GM12872 (cell line): Measurements from ENCODE around the gene GPR151.

ENCODE experiments used
- TF ChIP-seq, protein P1 (sequence below): IDR thresholded peaks from 3 replicates; pipeline ENCODE4 v1.5.1; 2011; ENCODE audit warnings: low read depth, mild to moderate bottlenecking, low read length, moderate library complexity; ENCODE audit not compliant: insufficient read depth

Gene GPR151

DNA sequence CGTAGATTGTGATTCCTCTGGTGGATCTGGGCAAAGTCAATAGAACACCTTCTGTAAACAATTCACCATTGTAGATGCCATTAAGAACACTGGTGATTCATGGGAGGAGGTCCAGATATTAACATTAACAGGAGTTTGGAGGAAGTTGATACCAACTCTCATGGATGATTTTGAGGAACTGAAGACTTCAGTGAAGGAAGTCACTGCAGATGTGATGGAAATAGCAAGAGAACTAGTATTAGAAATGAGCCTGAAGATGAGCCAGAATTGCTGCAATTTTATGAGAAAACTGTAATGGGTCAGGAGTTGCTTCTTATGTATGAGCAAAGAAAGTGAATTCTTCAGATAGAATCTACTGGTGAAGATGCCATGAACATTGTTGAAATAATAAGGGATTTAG lies 41.9 kb downstream of the GPR151 start:
- TF ChIP-seq, protein P1, sequence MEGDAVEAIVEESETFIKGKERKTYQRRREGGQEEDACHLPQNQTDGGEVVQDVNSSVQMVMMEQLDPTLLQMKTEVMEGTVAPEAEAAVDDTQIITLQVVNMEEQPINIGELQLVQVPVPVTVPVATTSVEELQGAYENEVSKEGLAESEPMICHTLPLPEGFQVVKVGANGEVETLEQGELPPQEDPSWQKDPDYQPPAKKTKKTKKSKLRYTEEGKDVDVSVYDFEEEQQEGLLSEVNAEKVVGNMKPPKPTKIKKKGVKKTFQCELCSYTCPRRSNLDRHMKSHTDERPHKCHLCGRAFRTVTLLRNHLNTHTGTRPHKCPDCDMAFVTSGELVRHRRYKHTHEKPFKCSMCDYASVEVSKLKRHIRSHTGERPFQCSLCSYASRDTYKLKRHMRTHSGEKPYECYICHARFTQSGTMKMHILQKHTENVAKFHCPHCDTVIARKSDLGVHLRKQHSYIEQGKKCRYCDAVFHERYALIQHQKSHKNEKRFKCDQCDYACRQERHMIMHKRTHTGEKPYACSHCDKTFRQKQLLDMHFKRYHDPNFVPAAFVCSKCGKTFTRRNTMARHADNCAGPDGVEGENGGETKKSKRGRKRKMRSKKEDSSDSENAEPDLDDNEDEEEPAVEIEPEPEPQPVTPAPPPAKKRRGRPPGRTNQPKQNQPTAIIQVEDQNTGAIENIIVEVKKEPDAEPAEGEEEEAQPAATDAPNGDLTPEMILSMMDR: no peak

DNA sequence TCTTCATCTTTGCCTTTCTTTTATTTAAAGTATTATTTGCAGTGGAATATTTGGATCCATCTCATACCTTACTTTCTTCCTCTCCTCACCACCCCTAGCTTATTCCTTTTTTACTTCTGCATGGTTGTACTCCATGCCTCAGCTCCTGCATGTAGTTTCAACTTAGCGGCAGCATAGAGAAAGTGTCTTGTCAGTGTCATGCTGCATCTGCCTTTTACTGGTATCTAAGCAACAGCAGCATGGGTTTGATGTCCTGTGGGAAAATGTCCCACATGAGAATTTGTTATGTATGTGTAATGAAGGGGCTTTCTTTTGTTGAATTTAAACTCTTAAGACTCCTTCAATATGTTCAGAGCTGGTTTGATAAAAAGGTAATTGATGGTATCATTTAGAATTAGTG lies 48.2 kb downstream of the GPR151 start:
- TF ChIP-seq, protein P1: no peak

DNA sequence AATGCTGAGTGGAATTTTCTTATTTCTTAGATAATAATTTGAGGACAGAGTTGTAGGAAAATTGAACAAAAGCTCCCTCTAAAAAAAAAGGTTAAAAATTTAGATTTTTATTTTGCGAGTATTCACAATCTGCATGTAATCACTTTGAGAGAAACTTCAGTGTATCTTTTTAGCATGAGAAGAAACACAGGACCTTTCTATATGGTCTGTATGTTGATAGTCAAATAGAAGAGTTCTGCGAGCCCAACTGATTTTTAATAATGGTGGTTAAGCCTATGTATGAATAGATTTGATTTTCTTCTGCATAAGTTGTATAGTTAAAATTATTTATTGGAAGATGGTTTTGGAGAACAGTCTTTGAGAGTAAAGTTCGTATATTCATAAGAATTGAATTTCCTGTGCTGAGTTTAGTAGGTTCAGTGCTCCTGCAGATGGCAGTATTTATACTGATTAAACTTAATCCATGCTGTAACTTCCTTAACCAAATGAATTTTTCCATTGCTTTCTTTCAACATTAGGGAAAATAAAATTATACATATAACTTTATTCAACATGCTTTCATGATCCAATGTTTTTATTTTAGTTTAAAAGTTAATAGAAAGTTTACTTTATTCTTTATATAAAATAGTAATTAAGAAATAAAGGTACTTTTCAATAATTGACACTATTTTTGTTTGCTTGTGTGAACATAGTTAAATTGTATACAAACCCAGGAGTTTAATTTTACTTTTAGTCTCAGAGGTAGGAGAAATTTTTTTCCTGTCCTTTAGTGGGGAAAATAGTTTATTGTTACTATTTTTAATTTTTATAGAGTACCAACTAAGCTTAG lies 49.3 kb downstream of the GPR151 start:
- TF ChIP-seq, protein P1: peak; percentile 26; the same call in 1 of the 3 replicates

DNA sequence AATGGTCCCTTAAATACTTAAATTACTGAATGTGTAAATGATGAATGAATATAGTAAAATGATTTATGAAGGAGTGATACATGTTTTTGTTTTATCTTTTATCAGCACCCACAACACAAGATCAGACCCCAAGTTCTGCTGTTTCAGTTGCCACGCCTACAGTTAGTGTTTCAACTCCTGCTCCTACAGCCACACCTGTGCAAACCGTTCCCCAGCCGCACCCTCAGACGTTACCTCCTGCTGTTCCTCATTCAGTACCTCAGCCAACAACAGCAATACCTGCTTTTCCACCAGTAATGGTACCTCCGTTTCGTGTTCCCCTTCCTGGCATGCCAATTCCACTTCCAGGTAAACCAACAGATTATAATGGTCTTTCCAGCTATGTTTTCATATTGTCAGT lies 52.5 kb downstream of the GPR151 start:
- TF ChIP-seq, protein P1: no peak
